Activated CD8-positive, alpha-beta T cell treated with anti-CD3 and anti-CD28 coated beads, Interleukin-2, amount 10 ng/mL, durations not matched to agents 7 days and 5 days (primary cell): ENCODE data around the gene GAS2L2. TPM values are rescaled to one million over a fixed set of nuclear protein-coding genes. Genes with fewer than 3 reads are reported as not detected.

Source experiments
- ATAC-seq: fragments of 150-1000 bp; cut with Tn5 transposase; one replicate; pipeline ENCODE4 v1.10.0; 2021; ENCODE audit warnings: moderate library complexity
- CTCF ChIA-PET: fragments of 350-600 bp; sonication (Branson Sonifier 250); formaldehyde crosslinking; loops from one replicate; lab custom pipeline; 2021; ENCODE audit warnings: antibody characterized with exemption; lab: Charles Lee
- POLR2A ChIA-PET: fragments of 350-600 bp; sonication (Branson Sonifier 250); formaldehyde crosslinking; loops from one replicate; lab custom pipeline; 2021; ENCODE audit warnings: antibody characterized with exemption; lab: Charles Lee
- DNase-seq: peaks from one replicate; pipeline ENCODE4 v3.0.0-alpha.2; 2020
- H3K27ac Mint-ChIP-seq: one replicate; pipeline ENCODE4 v1.8.0; 2021; ENCODE audit warnings: mild to moderate bottlenecking, mixed read lengths
- H3K27me3 Mint-ChIP-seq: one replicate; pipeline ENCODE4 v1.8.0; 2021; ENCODE audit warnings: low read depth, mixed read lengths
- H3K36me3 Mint-ChIP-seq: one replicate; pipeline ENCODE4 v1.8.0; 2021; ENCODE audit warnings: low read depth, mixed read lengths
- H3K4me1 Mint-ChIP-seq: one replicate; pipeline ENCODE4 v1.8.0; 2021; ENCODE audit warnings: low read depth, mixed read lengths
- H3K4me3 Mint-ChIP-seq: one replicate; pipeline ENCODE4 v1.8.0; 2021; ENCODE audit warnings: mild to moderate bottlenecking, mixed read lengths
- H3K9me3 Mint-ChIP-seq: one replicate; pipeline ENCODE4 v1.8.0; 2022; ENCODE audit warnings: mixed read lengths; ENCODE audit not compliant: insufficient read depth
- total RNA-seq, 2 experiments: library from RNA; stranded (reverse); gene quantifications; one replicate each; pipeline ENCODE4 v1.2.3, GENCODE V29; 2021

The GAS2L2 gene
- total RNA-seq, 2 experiments from 2014 or later = not detected

- no peak for DNase-seq
- Mint-ChIP-seq H3K36me3 (no peaks in the 10 kb centered on the region), H3K4me1 (peaks cover 17% of the 10 kb centered on the region), H3K27ac (no peak overlapping the region), H3K4me3 (no peak overlapping the region), H3K27me3 (peaks cover 37% of the 10 kb centered on the region), H3K9me3 (no peaks in the 10 kb centered on the region)
- ChIA-PET POLR2A (no interaction called here), CTCF (interaction anchor here (1.9 kb wide), 1 partner anchor 18 kb away, joined by 8 read pairs; the partner anchor contains the start of gene TAF15)
- ATAC-seq = no peak
These were observed 37.8 kb upstream of the GAS2L2 start for GRCh38 chr17:35790841-35791240.

GRCh38 chr17:35788477-35789368 lies 35.7 kb upstream of the GAS2L2 start:
- DNase-seq (no peak), ATAC-seq (no peak)
- Mint-ChIP-seq H3K4me3 (no peak overlapping the region), H3K4me1 (peaks cover 7% of the 10 kb centered on the region), H3K9me3 (no peaks in the 10 kb centered on the region), H3K27me3 (peaks cover 24% of the 10 kb centered on the region), H3K36me3 (no peaks in the 10 kb centered on the region), H3K27ac (no peak overlapping the region)
- ChIA-PET POLR2A (no interaction called here), CTCF (interaction anchor here (0.7 to 6.6 kb wide), 5 partner anchors 11 to 42 kb away, joined by 3 to 56 read pairs (median 5); no protein-coding TSS in a partner anchor)

- DNase-seq (no peak), ATAC-seq (no peak)
- Mint-ChIP-seq H3K9me3 (no peaks in the 10 kb centered on the region), H3K36me3 (no peaks in the 10 kb centered on the region), H3K27me3 (peaks cover 13% of the 10 kb centered on the region), H3K27ac (no peak overlapping the region), H3K4me1 (peaks cover 7% of the 10 kb centered on the region), H3K4me3 (no peak overlapping the region)
- ChIA-PET POLR2A (interaction anchor here (0.6 kb wide), 1 partner anchor 108 kb away, joined by 6 read pairs; no protein-coding TSS in a partner anchor), CTCF (interaction anchor here (6.6 kb wide), 1 partner anchor 23 kb away, joined by 56 read pairs; no protein-coding TSS in a partner anchor)
These were observed 33.9 kb upstream of the GAS2L2 start for GRCh38 chr17:35786941-35787432.

- CTCF ChIA-PET = interaction anchor here (1.0 to 6.6 kb wide), 5 partner anchors 11 to 172 kb away, joined by 3 to 56 read pairs (median 4); no protein-coding TSS in a partner anchor
- Mint-ChIP-seq H3K9me3 (no peaks in the 10 kb centered on the region), H3K4me3 (no peak overlapping the region), H3K4me1 (peaks cover 7% of the 10 kb centered on the region), H3K27me3 (peaks cover 16% of the 10 kb centered on the region), H3K27ac (no peak overlapping the region), H3K36me3 (no peaks in the 10 kb centered on the region)
- no peak for ATAC-seq
- POLR2A ChIA-PET = interaction anchor here (1.5 to 2.6 kb wide), 2 partner anchors 20 to 24 kb away, joined by 3 to 10 read pairs; partner anchors contain the start of gene TAF15
- no peak for DNase-seq
These were observed 31.9 kb upstream of the GAS2L2 start for GRCh38 chr17:35784895-35785294.

- peaks cover 13% of the 10 kb centered on the region for H3K27me3 Mint-ChIP-seq
- POLR2A ChIA-PET = interaction anchor here (1.1 kb wide), 1 partner anchor 28 kb away, joined by 4 read pairs; the partner anchor contains the start of gene TAF15
- no peaks in the 10 kb centered on the region for H3K4me1 Mint-ChIP-seq
- no peaks in the 10 kb centered on the region for H3K9me3 Mint-ChIP-seq
- no peak for DNase-seq
- H3K27ac Mint-ChIP-seq = no peak overlapping the region
- ATAC-seq = no peak
- H3K4me3 Mint-ChIP-seq = no peak overlapping the region
- H3K36me3 Mint-ChIP-seq = no peaks in the 10 kb centered on the region
- CTCF ChIA-PET = interaction anchor here (1.0 to 4.3 kb wide), 4 partner anchors 12 to 29 kb away, joined by 3 to 34 read pairs (median 4); partner anchors contain the start of gene TAF15
These were observed 27.9 kb upstream of the GAS2L2 start for GRCh38 chr17:35780950-35781349.

GRCh38 chr17:35778641-35779196 lies 25.7 kb upstream of the GAS2L2 start:
- no peak overlapping the region for H3K4me3 Mint-ChIP-seq
- DNase-seq (no peak), ATAC-seq (no peak)
- H3K9me3 Mint-ChIP-seq = no peaks in the 10 kb centered on the region
- H3K27me3 Mint-ChIP-seq = peaks cover 21% of the 10 kb centered on the region
- no peaks in the 10 kb centered on the region for H3K4me1 Mint-ChIP-seq
- no peaks in the 10 kb centered on the region for H3K36me3 Mint-ChIP-seq
- H3K27ac Mint-ChIP-seq = no peak overlapping the region
- ChIA-PET CTCF (interaction anchor here (1.0 to 4.3 kb wide), 5 partner anchors 15 to 165 kb away, joined by 3 to 34 read pairs (median 4); no protein-coding TSS in a partner anchor), POLR2A (no interaction called here)

GRCh38 chr17:35775583-35775982 lies 22.5 kb upstream of the GAS2L2 start:
- Mint-ChIP-seq H3K4me1 (no peaks in the 10 kb centered on the region), H3K27ac (no peak overlapping the region), H3K36me3 (no peaks in the 10 kb centered on the region), H3K9me3 (no peaks in the 10 kb centered on the region), H3K27me3 (peaks cover 21% of the 10 kb centered on the region), H3K4me3 (no peak overlapping the region)
- POLR2A ChIA-PET = no interaction called here
- ATAC-seq (no peak), DNase-seq (no peak)
- CTCF ChIA-PET = interaction anchor here (0.9 to 3.8 kb wide), 3 partner anchors 9 to 373 kb away, joined by 3 to 25 read pairs (median 3); no protein-coding TSS in a partner anchor

- Mint-ChIP-seq H3K9me3 (no peaks in the 10 kb centered on the region), H3K4me1 (no peaks in the 10 kb centered on the region), H3K36me3 (no peaks in the 10 kb centered on the region), H3K27ac (no peak overlapping the region), H3K27me3 (peaks cover 21% of the 10 kb centered on the region), H3K4me3 (no peak overlapping the region)
- ATAC-seq = no peak
- DNase-seq = no peak
- ChIA-PET CTCF (interaction anchor here (0.9 to 3.8 kb wide), 3 partner anchors 8 to 374 kb away, joined by 3 to 25 read pairs (median 3); no protein-coding TSS in a partner anchor), POLR2A (no interaction called here)
These were observed 22.0 kb upstream of the GAS2L2 start for GRCh38 chr17:35775039-35775438.

- H3K9me3 Mint-ChIP-seq = no peaks in the 10 kb centered on the region
- H3K4me3 Mint-ChIP-seq = no peak overlapping the region
- ChIA-PET CTCF (interaction anchor here (1.4 kb wide), 2 partner anchors 10 to 374 kb away, joined by 3 to 5 read pairs; no protein-coding TSS in a partner anchor), POLR2A (no interaction called here)
- ATAC-seq (no peak), DNase-seq (no peak)
- H3K4me1 Mint-ChIP-seq = no peaks in the 10 kb centered on the region
- no peak overlapping the region for H3K27ac Mint-ChIP-seq
- peaks cover 21% of the 10 kb centered on the region for H3K27me3 Mint-ChIP-seq
- H3K36me3 Mint-ChIP-seq = no peaks in the 10 kb centered on the region
These were observed 21.5 kb upstream of the GAS2L2 start for GRCh38 chr17:35774499-35774898.

GRCh38 chr17:35773679-35774425 lies 20.8 kb upstream of the GAS2L2 start:
- no peak for ATAC-seq

GRCh38 chr17:35773129-35773528 lies 20.1 kb upstream of the GAS2L2 start:
- Mint-ChIP-seq H3K36me3 (no peaks in the 10 kb centered on the region), H3K27me3 (peaks cover 18% of the 10 kb centered on the region), H3K27ac (no peak overlapping the region), H3K4me1 (no peaks in the 10 kb centered on the region), H3K4me3 (no peak overlapping the region), H3K9me3 (no peaks in the 10 kb centered on the region)
- POLR2A ChIA-PET = interaction anchor here (0.6 kb wide), 1 partner anchor 196 kb away, joined by 3 read pairs; no protein-coding TSS in a partner anchor
- CTCF ChIA-PET = no interaction called here
- ATAC-seq (no peak), DNase-seq (no peak)

More at GRCh38 chr17:35773679-35774425, 20.8 kb upstream of the GAS2L2 start:
- H3K36me3 Mint-ChIP-seq = no peaks in the 10 kb centered on the region
- CTCF ChIA-PET = interaction anchor here (1.4 kb wide), 1 partner anchor 10 kb away, joined by 5 read pairs; no protein-coding TSS in a partner anchor
- POLR2A ChIA-PET = no interaction called here
- no peak overlapping the region for H3K4me3 Mint-ChIP-seq
- DNase-seq = no peak
- H3K27ac Mint-ChIP-seq = no peak overlapping the region
- H3K9me3 Mint-ChIP-seq = no peaks in the 10 kb centered on the region
- H3K27me3 Mint-ChIP-seq = peaks cover 19% of the 10 kb centered on the region
- no peaks in the 10 kb centered on the region for H3K4me1 Mint-ChIP-seq
